Neural cell (in vitro differentiated cells): ENCODE results near the gene AFMID. TPM values are rescaled to one million over a fixed set of nuclear protein-coding genes. Genes with fewer than 3 reads are reported as not detected.

ENCODE experiments used
- H2AFZ ChIP-seq: fragments of 200-600, 300-800 bp; sonication (generic), shearing (Covaris generic); 2 replicates; pipeline ENCODE4 v1.6.0; 2014; ENCODE audit warnings: low read depth, mild to moderate bottlenecking, antibody characterized with exemption, low read length, moderate library complexity
- H3F3A ChIP-seq: fragments of 200-600 bp; shearing (Covaris generic); 2 replicates; pipeline ENCODE4 v1.6.1; 2016; ENCODE audit warnings: mild to moderate bottlenecking, moderate library complexity, mixed read lengths, antibody characterized with exemption, low read length; ENCODE audit not compliant: insufficient read depth, poor library complexity, severe bottlenecking
- H3K27ac ChIP-seq: fragments of 200-600, 300-800 bp; sonication (generic), shearing (Covaris generic); 2 replicates; pipeline ENCODE4 v1.5.1; 2014; ENCODE audit warnings: mild to moderate bottlenecking, low read length, moderate library complexity
- H3K27me3 ChIP-seq: fragments of 300-800, 200-600 bp; sonication (generic), shearing (Covaris generic); 2 replicates; pipeline ENCODE4 v1.6.0; 2014; ENCODE audit warnings: mild to moderate bottlenecking, low read depth, low read length, moderate library complexity; ENCODE audit not compliant: insufficient read depth
- H3K36me3 ChIP-seq: fragments of 300-800, 200-600 bp; sonication (generic), shearing (Covaris generic); 2 replicates; pipeline ENCODE4 v1.5.1; 2014; ENCODE audit warnings: mild to moderate bottlenecking, antibody characterized with exemption, low read length, moderate library complexity; ENCODE audit not compliant: insufficient read depth
- H3K4me2 ChIP-seq: fragments of 300-800, 200-600 bp; sonication (generic), shearing (Covaris generic); 2 replicates; pipeline ENCODE4 v1.6.0; 2014; ENCODE audit warnings: mild to moderate bottlenecking, low read length
- H3K4me3 ChIP-seq: fragments of 300-800, 200-600 bp; sonication (generic), shearing (Covaris generic); 2 replicates; pipeline ENCODE4 v1.5.1; 2014; ENCODE audit warnings: mild to moderate bottlenecking, low read length, moderate library complexity
- H3K79me2 ChIP-seq: fragments of 200-600 bp; shearing (Covaris generic); replicated peaks from 2 replicates; pipeline ENCODE4 v1.6.0; 2014; ENCODE audit warnings: mild to moderate bottlenecking, low read length, moderate library complexity; ENCODE audit not compliant: insufficient read depth
- H3K9ac ChIP-seq: fragments of 300-800, 200-600 bp; sonication (generic), shearing (Covaris generic); 2 replicates; pipeline ENCODE4 v1.6.1; 2016; ENCODE audit warnings: mild to moderate bottlenecking, low read length, mixed read lengths
- H3K9me2 ChIP-seq: fragments of 200-600 bp; shearing (Covaris generic); 2 replicates; pipeline ENCODE4 v1.6.1; 2016; ENCODE audit warnings: mild to moderate bottlenecking, low read length, mixed read lengths; ENCODE audit not compliant: insufficient read depth
- H3K9me3 ChIP-seq: fragments of 200-600, 300-800 bp; sonication (generic), shearing (Covaris generic); 2 replicates; pipeline ENCODE4 v1.6.1; 2016; ENCODE audit warnings: mild to moderate bottlenecking, mixed run types, low read length, moderate library complexity, mixed read lengths
- H4K20me1 ChIP-seq: fragments of 200-600 bp; shearing (Covaris generic); 2 replicates; pipeline ENCODE4 v1.6.1; 2016; ENCODE audit warnings: mild to moderate bottlenecking, mixed run types; ENCODE audit not compliant: insufficient read depth
- CTCF ChIP-seq: fragments of 450-650 bp; IDR thresholded peaks from 2 replicates; pipeline ENCODE4 v1.5.1; 2014; ENCODE audit warnings: antibody characterized with exemption, mild to moderate bottlenecking, moderate library complexity; ENCODE audit not compliant: poor library complexity, severe bottlenecking
- EP300 ChIP-seq: fragments of 450-650 bp; conservative IDR thresholded peaks from 2 replicates; pipeline ENCODE4 v1.6.1; 2014; ENCODE audit warnings: antibody characterized with exemption, mild to moderate bottlenecking, moderate library complexity; ENCODE audit not compliant: poor library complexity, severe bottlenecking
- EZH2 ChIP-seq: fragments of 200-600, 300-800 bp; shearing (Covaris generic), sonication (generic); IDR thresholded peaks from 2 replicates; pipeline ENCODE4 v1.6.1; 2014; ENCODE audit warnings: antibody characterized with exemption, low read length, borderline replicate concordance, mild to moderate bottlenecking; ENCODE audit not compliant: insufficient read depth, poor library complexity, severe bottlenecking
- MXI1 ChIP-seq: fragments of 450-650 bp; conservative IDR thresholded peaks from 2 replicates; pipeline ENCODE4 v1.6.1; 2014; ENCODE audit warnings: antibody characterized with exemption, mild to moderate bottlenecking; ENCODE audit not compliant: poor library complexity, severe bottlenecking
- POLR2AphosphoS5 ChIP-seq: IDR thresholded peaks from 2 replicates; pipeline ENCODE4 v1.6.1; 2012
- RAD21 ChIP-seq: fragments of 450-650 bp; conservative IDR thresholded peaks from 2 replicates; pipeline ENCODE4 v1.6.1; 2014; ENCODE audit warnings: antibody characterized with exemption, mild to moderate bottlenecking, moderate library complexity
- REST ChIP-seq: IDR thresholded peaks from 2 replicates; pipeline ENCODE4 v1.6.1; 2012; ENCODE audit warnings: borderline replicate concordance
- SMC3 ChIP-seq: fragments of 450-650 bp; conservative IDR thresholded peaks from 2 replicates; pipeline ENCODE4 v1.6.1; 2014; ENCODE audit warnings: antibody characterized with exemption, mild to moderate bottlenecking, moderate library complexity; ENCODE audit not compliant: poor library complexity
- TAF1 ChIP-seq: IDR thresholded peaks from 2 replicates; pipeline ENCODE4 v1.6.1; 2012; ENCODE audit warnings: low read depth
- polyA plus RNA-seq: library from polyadenylated mRNA; depleted of rRNA; stranded (reverse); fragments of >200 nt; gene quantifications from 2 replicates; pipeline ENCODE4 v1.2.3, GENCODE V29; 2014

Gene AFMID
- polyA plus RNA-seq, 1 donor from 2014 or later, result 15.8 TPM

GRCh38 chr17:78183916-78184315, 3.2 kb upstream of the AFMID start:
- H3K4me3 ChIP-seq, result no peak overlapping the region
- no peaks in the 10 kb centered on the region for H3K27me3 ChIP-seq
- no peak overlapping the region for H3K9ac ChIP-seq
- no peaks in the 10 kb centered on the region for H3F3A ChIP-seq
- no peaks in the 10 kb centered on the region for H3K36me3 ChIP-seq
- H3K79me2 ChIP-seq, result peaks cover 4% of the 10 kb centered on the region
- no peaks in the 10 kb centered on the region for H3K9me3 ChIP-seq
- no peaks in the 10 kb centered on the region for H4K20me1 ChIP-seq
- H2AFZ ChIP-seq, result no peak overlapping the region
- no peak overlapping the region for H3K27ac ChIP-seq
- H3K4me2 ChIP-seq, result no peak overlapping the region
- no peaks in the 10 kb centered on the region for H3K9me2 ChIP-seq
- TF ChIP-seq EZH2, result no peak
- no peak for TF ChIP-seq RAD21
- no peak for TF ChIP-seq TAF1
- no peak for TF ChIP-seq REST
- TF ChIP-seq SMC3, result no peak
- TF ChIP-seq EP300, result no peak
- no peak for TF ChIP-seq MXI1
- TF ChIP-seq POLR2AphosphoS5, result no peak
- no peak for TF ChIP-seq CTCF

GRCh38 chr17:78184351-78184750, 2.8 kb upstream of the AFMID start:
- Histone ChIP-seq H3K4me2 (no peak overlapping the region), H4K20me1 (no peaks in the 10 kb centered on the region), H3K79me2 (peaks cover 4% of the 10 kb centered on the region), H3K9me3 (no peaks in the 10 kb centered on the region), H2AFZ (no peak overlapping the region), H3K27me3 (no peaks in the 10 kb centered on the region), H3K9me2 (no peaks in the 10 kb centered on the region), H3K9ac (no peak overlapping the region), H3F3A (no peaks in the 10 kb centered on the region), H3K4me3 (no peak overlapping the region), H3K36me3 (no peaks in the 10 kb centered on the region), H3K27ac (no peak overlapping the region)
- TF ChIP-seq RAD21, result no peak
- TF ChIP-seq REST, result no peak
- TF ChIP-seq CTCF, result no peak
- TF ChIP-seq MXI1, result no peak
- no peak for TF ChIP-seq POLR2AphosphoS5
- no peak for TF ChIP-seq SMC3
- no peak for TF ChIP-seq EP300
- no peak for TF ChIP-seq TAF1
- no peak for TF ChIP-seq EZH2
